ENCODE data around the gene RABGEF1.
A peak's percentile ranks its signal among the peaks of the same experiment; 100 is the strongest.
"Not testable (repeated sequence)": the region's sequence is repeated elsewhere in the genome, so short reads cannot be mapped to it uniquely, and the experiment has no call there.

Gene RABGEF1

DNA sequence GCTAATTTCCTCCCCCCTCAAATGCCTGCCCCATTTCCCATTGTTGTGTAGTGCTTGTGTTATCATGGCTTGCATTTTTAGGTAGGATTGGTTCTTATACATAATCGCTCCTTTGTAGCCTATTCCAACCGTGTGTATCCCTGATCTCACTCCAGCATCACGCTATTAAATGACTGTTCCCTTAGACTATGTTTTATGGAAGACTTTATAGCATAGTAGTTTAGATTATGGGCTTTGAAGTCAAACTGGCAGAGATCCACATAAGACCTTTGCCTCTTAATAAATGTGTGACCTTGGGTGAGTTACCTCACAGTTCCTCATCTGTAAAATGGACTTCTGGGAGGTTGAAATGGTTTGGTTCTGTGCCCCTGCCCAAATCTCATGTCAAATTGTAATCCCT is 5.4 kb upstream of the RABGEF1 start:
- H3K36me3 ChIP-seq (ENCODE audit: insufficient read depth, low read length), result peaks cover 15% of the 10 kb centered on the region; the same call in 1 of the 2 replicates
- WGBS, result 84% methylated on average over 3 of the region's 3 CpGs

GRCh38 chr7:66735850-66736249 is 4.7 kb upstream of the RABGEF1 start:
- 100% methylated on average over 1 of the region's 1 CpG for WGBS
- Histone ChIP-seq H3K27ac (ENCODE audit: low read depth, low read length) (no peak overlapping the region), H3K9me3 (ENCODE audit: insufficient read depth, low read depth, low read length) (peaks cover 6% of the 10 kb centered on the region; the same call in 1 of the 2 replicates), H3K4me3 (ENCODE audit: low read length) (no peak overlapping the region), H3K27me3 (ENCODE audit: insufficient read depth, low read length) (no peaks in the 10 kb centered on the region), H3K36me3 (ENCODE audit: insufficient read depth, low read length) (peaks cover 15% of the 10 kb centered on the region; the same call in 1 of the 2 replicates), H3K4me1 (ENCODE audit: insufficient read depth, low read length) (no peaks in the 10 kb centered on the region), H3K9ac (ENCODE audit: low read depth, low read length) (no peak overlapping the region)

More for the DNA sequence above, 5.4 kb upstream of the RABGEF1 start:
- H3K4me3 ChIP-seq (ENCODE audit: low read length), result no peak overlapping the region
- H3K4me1 ChIP-seq (ENCODE audit: insufficient read depth, low read length), result no peaks in the 10 kb centered on the region
- no peaks in the 10 kb centered on the region for H3K27me3 ChIP-seq (ENCODE audit: insufficient read depth, low read length)
- H3K9ac ChIP-seq (ENCODE audit: low read depth, low read length), result no peak overlapping the region
- H3K9me3 ChIP-seq (ENCODE audit: insufficient read depth, low read depth, low read length), result peaks cover 6% of the 10 kb centered on the region; the same call in 1 of the 2 replicates
- H3K27ac ChIP-seq (ENCODE audit: low read depth, low read length), result no peak overlapping the region

- no peak overlapping the region for H3K9ac ChIP-seq (ENCODE audit: low read depth, low read length)
- no peaks in the 10 kb centered on the region for H3K4me1 ChIP-seq (ENCODE audit: insufficient read depth, low read length)
- 100% methylated on average over 2 of the region's 6 CpGs for WGBS
- peaks cover 6% of the 10 kb centered on the region; the same call in 1 of the 2 replicates for H3K9me3 ChIP-seq (ENCODE audit: insufficient read depth, low read depth, low read length)
- no peak overlapping the region for H3K27ac ChIP-seq (ENCODE audit: low read depth, low read length)
- H3K4me3 ChIP-seq (ENCODE audit: low read length), result no peak overlapping the region
- no peaks in the 10 kb centered on the region for H3K27me3 ChIP-seq (ENCODE audit: insufficient read depth, low read length)
- peaks cover 15% of the 10 kb centered on the region; the same call in 1 of the 2 replicates for H3K36me3 ChIP-seq (ENCODE audit: insufficient read depth, low read length)
Measured at GRCh38 chr7:66736892-66737291, 3.6 kb upstream of the RABGEF1 start.

GRCh38 chr7:66737667-66738066 is 2.9 kb upstream of the RABGEF1 start:
- Histone ChIP-seq H3K9ac (ENCODE audit: low read depth, low read length) (no peak overlapping the region), H3K27ac (ENCODE audit: low read depth, low read length) (no peak overlapping the region)
- 84% methylated on average over 6 of the region's 6 CpGs for WGBS

DNA sequence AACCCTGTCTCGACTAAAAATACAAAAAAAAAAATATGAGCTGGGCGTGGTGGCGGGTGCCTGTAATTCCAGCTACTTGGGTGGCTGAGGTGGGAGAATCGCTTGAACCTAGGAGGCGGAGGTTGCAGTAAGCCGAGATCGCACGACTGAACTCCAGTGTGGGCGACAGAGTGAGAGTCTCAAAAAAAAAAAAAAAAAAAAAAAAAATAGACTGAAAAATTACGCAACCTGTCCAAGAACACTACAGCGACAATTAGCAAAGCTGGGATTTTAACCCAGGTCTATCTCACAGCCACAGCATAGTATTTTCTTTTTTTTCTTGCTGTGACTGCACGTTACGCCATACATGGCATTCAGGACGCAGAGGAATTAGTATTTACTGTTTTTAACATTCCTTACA is 1.1 kb upstream of the RABGEF1 start:
- no peaks in the 10 kb centered on the region for H3K4me1 ChIP-seq (ENCODE audit: insufficient read depth, low read length)
- no peak overlapping the region for H3K9ac ChIP-seq (ENCODE audit: low read depth, low read length)
- H3K27me3 ChIP-seq (ENCODE audit: insufficient read depth, low read length), result no peaks in the 10 kb centered on the region
- peak overlapping the region; percentile 91 for H3K4me3 ChIP-seq (ENCODE audit: low read length)
- H3K36me3 ChIP-seq (ENCODE audit: insufficient read depth, low read length), result peaks cover 15% of the 10 kb centered on the region; the same call in 1 of the 2 replicates
- H3K9me3 ChIP-seq (ENCODE audit: insufficient read depth, low read depth, low read length), result peaks cover 6% of the 10 kb centered on the region; the same call in 1 of the 2 replicates
- 95% methylated on average over 14 of the region's 14 CpGs for WGBS
- H3K27ac ChIP-seq (ENCODE audit: low read depth, low read length), result no peak overlapping the region

More at GRCh38 chr7:66737667-66738066, 2.9 kb upstream of the RABGEF1 start:
- H3K9me3 ChIP-seq (ENCODE audit: insufficient read depth, low read depth, low read length), result peaks cover 6% of the 10 kb centered on the region; the same call in 1 of the 2 replicates
- no peak overlapping the region for H3K4me3 ChIP-seq (ENCODE audit: low read length)
- H3K4me1 ChIP-seq (ENCODE audit: insufficient read depth, low read length), result no peaks in the 10 kb centered on the region
- H3K36me3 ChIP-seq (ENCODE audit: insufficient read depth, low read length), result peaks cover 15% of the 10 kb centered on the region; the same call in 1 of the 2 replicates
- H3K27me3 ChIP-seq (ENCODE audit: insufficient read depth, low read length), result no peaks in the 10 kb centered on the region

GRCh38 chr7:66739953-66740301 is 606 bp upstream of the RABGEF1 start:
- WGBS, result 22% methylated on average over 12 of the region's 12 CpGs
- peak overlapping the region; percentile 91 for H3K27ac ChIP-seq (ENCODE audit: low read depth, low read length)

GRCh38 chr7:66740980-66741709 is 612 bp downstream of the RABGEF1 start:
- not testable (repeated sequence) for H3K9me3 ChIP-seq (ENCODE audit: insufficient read depth, low read depth, low read length); H3K4me1 ChIP-seq (ENCODE audit: insufficient read depth, low read length); H3K36me3 ChIP-seq (ENCODE audit: insufficient read depth, low read length); H3K27me3 ChIP-seq (ENCODE audit: insufficient read depth, low read length)
- H3K9ac ChIP-seq (ENCODE audit: low read depth, low read length), result peak overlapping the region; percentile 91
- peak overlapping the region; percentile 91 for H3K27ac ChIP-seq (ENCODE audit: low read depth, low read length)
- peak overlapping the region; percentile 91 for H3K4me3 ChIP-seq (ENCODE audit: low read length)
- 2% methylated on average over 54 of the region's 54 CpGs for WGBS

More at GRCh38 chr7:66739953-66740301, 606 bp upstream of the RABGEF1 start:
- peak overlapping the region; percentile 91 for H3K9ac ChIP-seq (ENCODE audit: low read depth, low read length)
- H3K4me1 ChIP-seq (ENCODE audit: insufficient read depth, low read length), result no peaks in the 10 kb centered on the region
- H3K36me3 ChIP-seq (ENCODE audit: insufficient read depth, low read length), result peaks cover 15% of the 10 kb centered on the region; the same call in 1 of the 2 replicates
- peaks cover 6% of the 10 kb centered on the region; the same call in 1 of the 2 replicates for H3K9me3 ChIP-seq (ENCODE audit: insufficient read depth, low read depth, low read length)
- no peaks in the 10 kb centered on the region for H3K27me3 ChIP-seq (ENCODE audit: insufficient read depth, low read length)
- peak overlapping the region; percentile 91 for H3K4me3 ChIP-seq (ENCODE audit: low read length)

DNA sequence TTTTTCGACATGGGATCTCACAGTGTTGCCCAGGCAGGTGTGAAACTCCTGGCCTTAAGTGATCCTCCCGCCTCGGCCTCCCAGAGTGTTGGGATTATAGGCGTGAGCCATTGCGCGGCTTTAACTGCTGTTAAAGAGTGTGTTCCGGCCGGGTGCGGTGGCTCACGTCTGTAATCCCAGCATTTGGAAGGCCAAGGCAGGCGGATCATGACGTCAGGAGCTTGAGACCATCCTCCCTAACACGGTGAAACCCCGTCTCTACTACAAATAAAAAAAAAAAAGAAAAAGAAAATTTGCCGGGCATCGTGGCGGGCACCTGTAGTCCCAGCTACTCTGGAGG is 1.1 kb downstream of the RABGEF1 start:
- Histone ChIP-seq H3K27me3 (ENCODE audit: insufficient read depth, low read length) (no peaks in the 10 kb centered on the region), H3K4me3 (ENCODE audit: low read length) (peak overlapping the region; percentile 91), H3K36me3 (ENCODE audit: insufficient read depth, low read length) (peaks cover 2% of the 10 kb centered on the region; the same call in 1 of the 2 replicates), H3K4me1 (ENCODE audit: insufficient read depth, low read length) (no peaks in the 10 kb centered on the region), H3K9ac (ENCODE audit: low read depth, low read length) (peak overlapping the region; percentile 91; the same call in 1 of the 2 replicates), H3K27ac (ENCODE audit: low read depth, low read length) (no peak overlapping the region), H3K9me3 (ENCODE audit: insufficient read depth, low read depth, low read length) (no peaks in the 10 kb centered on the region)
- WGBS, result 77% methylated on average over 17 of the region's 17 CpGs

DNA sequence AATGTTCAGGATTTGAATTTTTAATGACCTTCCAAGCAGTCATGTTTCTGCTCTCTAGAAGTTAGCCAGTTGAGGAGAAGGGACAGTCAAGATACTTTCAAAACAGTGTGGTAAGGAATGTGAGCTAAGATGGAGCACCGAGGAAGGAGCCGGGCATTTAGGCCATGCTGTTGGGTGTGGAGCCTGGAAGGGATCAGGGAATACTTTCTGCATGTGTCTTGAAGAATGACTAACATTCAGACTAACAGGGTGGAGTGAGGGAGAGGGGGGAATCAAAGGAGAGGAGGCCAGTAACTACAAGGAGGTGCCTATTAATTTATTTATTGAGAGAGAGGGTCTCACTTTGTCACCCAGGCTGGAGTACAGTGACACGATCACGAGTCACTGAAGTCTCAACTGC is 1.8 kb downstream of the RABGEF1 start:
- H3K4me3 ChIP-seq (ENCODE audit: low read length); H3K27ac ChIP-seq (ENCODE audit: low read depth, low read length); H3K36me3 ChIP-seq (ENCODE audit: insufficient read depth, low read length); H3K4me1 ChIP-seq (ENCODE audit: insufficient read depth, low read length); H3K9me3 ChIP-seq (ENCODE audit: insufficient read depth, low read depth, low read length); H3K27me3 ChIP-seq (ENCODE audit: insufficient read depth, low read length); H3K9ac ChIP-seq (ENCODE audit: low read depth, low read length): not testable (repeated sequence)
- WGBS, result 92% methylated on average over 4 of the region's 4 CpGs

- H3K4me1 ChIP-seq (ENCODE audit: insufficient read depth, low read length), result no peaks in the 10 kb centered on the region
- no peaks in the 10 kb centered on the region for H3K9me3 ChIP-seq (ENCODE audit: insufficient read depth, low read depth, low read length)
- no peak overlapping the region for H3K4me3 ChIP-seq (ENCODE audit: low read length)
- no peak overlapping the region for H3K9ac ChIP-seq (ENCODE audit: low read depth, low read length)
- H3K36me3 ChIP-seq (ENCODE audit: insufficient read depth, low read length), result no peaks in the 10 kb centered on the region; the same call in 1 of the 2 replicates
- WGBS, result 92% methylated on average over 9 of the region's 9 CpGs
- H3K27ac ChIP-seq (ENCODE audit: low read depth, low read length), result no peak overlapping the region
- H3K27me3 ChIP-seq (ENCODE audit: insufficient read depth, low read length), result no peaks in the 10 kb centered on the region
Measured at GRCh38 chr7:66743920-66744319, 3.4 kb downstream of the RABGEF1 start.

- H3K9me3 ChIP-seq (ENCODE audit: insufficient read depth, low read depth, low read length), result no peaks in the 10 kb centered on the region
Measured at GRCh38 chr7:66747385-66747784, 6.9 kb downstream of the RABGEF1 start.

More at GRCh38 chr7:66747385-66747784, 6.9 kb downstream of the RABGEF1 start:
- H3K4me1 ChIP-seq (ENCODE audit: insufficient read depth, low read length), result no peaks in the 10 kb centered on the region
- no peaks in the 10 kb centered on the region for H3K27me3 ChIP-seq (ENCODE audit: insufficient read depth, low read length)
- H3K36me3 ChIP-seq (ENCODE audit: insufficient read depth, low read length), result no peaks in the 10 kb centered on the region; the same call in 1 of the 2 replicates
- no peak overlapping the region for H3K9ac ChIP-seq (ENCODE audit: low read depth, low read length)
- WGBS, result 94% methylated on average over 1 of the region's 2 CpGs
- no peak overlapping the region for H3K4me3 ChIP-seq (ENCODE audit: low read length)
- no peak overlapping the region for H3K27ac ChIP-seq (ENCODE audit: low read depth, low read length)
